ENCODE measurements around the gene C5orf46. TPM values are rescaled to one million over a fixed set of nuclear protein-coding genes. Genes with fewer than 3 reads are reported as not detected.

The C5orf46 gene
- total and polyA plus RNA-seq, 9 of the 15 experiments (the other 6 are each of a cell fraction or from before 2014, with no cell fraction given): not detected

- no peak for TF ChIP-seq EZH2 (IDR thresholded peaks at IDR 0.05; ENCODE audit: borderline replicate concordance, low read depth, low read length)
- TF ChIP-seq, protein P1, sequence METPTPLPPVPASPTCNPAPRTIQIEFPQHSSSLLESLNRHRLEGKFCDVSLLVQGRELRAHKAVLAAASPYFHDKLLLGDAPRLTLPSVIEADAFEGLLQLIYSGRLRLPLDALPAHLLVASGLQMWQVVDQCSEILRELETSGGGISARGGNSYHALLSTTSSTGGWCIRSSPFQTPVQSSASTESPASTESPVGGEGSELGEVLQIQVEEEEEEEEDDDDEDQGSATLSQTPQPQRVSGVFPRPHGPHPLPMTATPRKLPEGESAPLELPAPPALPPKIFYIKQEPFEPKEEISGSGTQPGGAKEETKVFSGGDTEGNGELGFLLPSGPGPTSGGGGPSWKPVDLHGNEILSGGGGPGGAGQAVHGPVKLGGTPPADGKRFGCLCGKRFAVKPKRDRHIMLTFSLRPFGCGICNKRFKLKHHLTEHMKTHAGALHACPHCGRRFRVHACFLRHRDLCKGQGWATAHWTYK (CRISPR knock-in tag; IDR thresholded peaks at IDR 0.05): no peak
- no peak for TF ChIP-seq ZNF347 (CRISPR knock-in tag; IDR thresholded peaks at IDR 0.05; ENCODE audit: low read depth)
- TF ChIP-seq ZNF551 (CRISPR knock-in tag; IDR thresholded peaks at IDR 0.05): no peak
- TF ChIP-seq ZNF740 (CRISPR knock-in tag; IDR thresholded peaks at IDR 0.05): no peak
- TF ChIP-seq ZNF740 (tag; IDR thresholded peaks at IDR 0.05): no peak
Measured at GRCh38 chr5:147898875-147899401, 7.4 kb downstream of the C5orf46 start (continued).

- in situ Hi-C loops (cut with MboI) (no loop called here), intact Hi-C loops (cut with micrococcal nuclease) (no loop called here)
- BruUV-seq (replicated peaks): no TSS peak
- no peak overlapping the region for H3K4me3 ChIP-seq
- DNase-seq (ENCODE audit: extremely low read depth in 1 of 4, low spot score in 3 of 4) (no peak), FAIRE-seq (no peak), ATAC-seq (no peak)
- no peak overlapping the region for H3K27ac ChIP-seq (ENCODE audit: extremely low read depth, low read depth, low read length)
- H4K20me1 ChIP-seq (replicated peaks; ENCODE audit: control insufficient read depth, insufficient read depth, low read length): no peaks in the 10 kb centered on the region
- 0% methylated on average over 1 of the region's 1 CpG for WGBS (ENCODE audit: insufficient coverage, low coverage, missing lambda C conversion rate)
- CTCF ChIA-PET (ENCODE audit: low intra/inter-chr PET ratio): no interaction called here
- no peaks in the 10 kb centered on the region for H3K9me3 ChIP-seq (replicated peaks; ENCODE audit: control insufficient read depth, insufficient read depth, low read depth, low read length)
- H2AFZ ChIP-seq (ENCODE audit: low read depth, low read length): no peak overlapping the region
- H3K79me2 ChIP-seq (ENCODE audit: control insufficient read depth, insufficient read depth, low read length): no peaks in the 10 kb centered on the region
- no peaks in the 10 kb centered on the region for H3K36me3 ChIP-seq (ENCODE audit: control insufficient read depth, insufficient read depth, low read length)
- H3K4me2 ChIP-seq (ENCODE audit: insufficient read depth, low read length): no peak overlapping the region
- no peaks in the 10 kb centered on the region for H3K9me1 ChIP-seq (ENCODE audit: control insufficient read depth, insufficient read depth, low read length)
- H3K9ac ChIP-seq (ENCODE audit: insufficient read depth in 1 of 2, low read depth in 2 of 2, low read length in 2 of 2): no peak overlapping the region
- H3K4me1 ChIP-seq (replicated peaks in 1 of 2; ENCODE audit: control insufficient read depth in 2 of 2, insufficient read depth in 2 of 2, low read length in 2 of 2): no peaks in the 10 kb centered on the region
- POLR2A ChIA-PET: no interaction called here
- H3K27me3 ChIP-seq (ENCODE audit: control insufficient read depth in 2 of 2, insufficient read depth in 2 of 2, low read length in 2 of 2): no peaks in the 10 kb centered on the region
- TF ChIP-seq ESRRB (CRISPR knock-in tag; IDR thresholded peaks at IDR 0.05; ENCODE audit: borderline replicate concordance): no peak
- TF ChIP-seq, protein P2, sequence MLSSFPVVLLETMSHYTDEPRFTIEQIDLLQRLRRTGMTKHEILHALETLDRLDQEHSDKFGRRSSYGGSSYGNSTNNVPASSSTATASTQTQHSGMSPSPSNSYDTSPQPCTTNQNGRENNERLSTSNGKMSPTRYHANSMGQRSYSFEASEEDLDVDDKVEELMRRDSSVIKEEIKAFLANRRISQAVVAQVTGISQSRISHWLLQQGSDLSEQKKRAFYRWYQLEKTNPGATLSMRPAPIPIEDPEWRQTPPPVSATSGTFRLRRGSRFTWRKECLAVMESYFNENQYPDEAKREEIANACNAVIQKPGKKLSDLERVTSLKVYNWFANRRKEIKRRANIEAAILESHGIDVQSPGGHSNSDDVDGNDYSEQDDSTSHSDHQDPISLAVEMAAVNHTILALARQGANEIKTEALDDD (IDR thresholded peaks at IDR 0.05): no peak
- TF ChIP-seq, protein P3, sequence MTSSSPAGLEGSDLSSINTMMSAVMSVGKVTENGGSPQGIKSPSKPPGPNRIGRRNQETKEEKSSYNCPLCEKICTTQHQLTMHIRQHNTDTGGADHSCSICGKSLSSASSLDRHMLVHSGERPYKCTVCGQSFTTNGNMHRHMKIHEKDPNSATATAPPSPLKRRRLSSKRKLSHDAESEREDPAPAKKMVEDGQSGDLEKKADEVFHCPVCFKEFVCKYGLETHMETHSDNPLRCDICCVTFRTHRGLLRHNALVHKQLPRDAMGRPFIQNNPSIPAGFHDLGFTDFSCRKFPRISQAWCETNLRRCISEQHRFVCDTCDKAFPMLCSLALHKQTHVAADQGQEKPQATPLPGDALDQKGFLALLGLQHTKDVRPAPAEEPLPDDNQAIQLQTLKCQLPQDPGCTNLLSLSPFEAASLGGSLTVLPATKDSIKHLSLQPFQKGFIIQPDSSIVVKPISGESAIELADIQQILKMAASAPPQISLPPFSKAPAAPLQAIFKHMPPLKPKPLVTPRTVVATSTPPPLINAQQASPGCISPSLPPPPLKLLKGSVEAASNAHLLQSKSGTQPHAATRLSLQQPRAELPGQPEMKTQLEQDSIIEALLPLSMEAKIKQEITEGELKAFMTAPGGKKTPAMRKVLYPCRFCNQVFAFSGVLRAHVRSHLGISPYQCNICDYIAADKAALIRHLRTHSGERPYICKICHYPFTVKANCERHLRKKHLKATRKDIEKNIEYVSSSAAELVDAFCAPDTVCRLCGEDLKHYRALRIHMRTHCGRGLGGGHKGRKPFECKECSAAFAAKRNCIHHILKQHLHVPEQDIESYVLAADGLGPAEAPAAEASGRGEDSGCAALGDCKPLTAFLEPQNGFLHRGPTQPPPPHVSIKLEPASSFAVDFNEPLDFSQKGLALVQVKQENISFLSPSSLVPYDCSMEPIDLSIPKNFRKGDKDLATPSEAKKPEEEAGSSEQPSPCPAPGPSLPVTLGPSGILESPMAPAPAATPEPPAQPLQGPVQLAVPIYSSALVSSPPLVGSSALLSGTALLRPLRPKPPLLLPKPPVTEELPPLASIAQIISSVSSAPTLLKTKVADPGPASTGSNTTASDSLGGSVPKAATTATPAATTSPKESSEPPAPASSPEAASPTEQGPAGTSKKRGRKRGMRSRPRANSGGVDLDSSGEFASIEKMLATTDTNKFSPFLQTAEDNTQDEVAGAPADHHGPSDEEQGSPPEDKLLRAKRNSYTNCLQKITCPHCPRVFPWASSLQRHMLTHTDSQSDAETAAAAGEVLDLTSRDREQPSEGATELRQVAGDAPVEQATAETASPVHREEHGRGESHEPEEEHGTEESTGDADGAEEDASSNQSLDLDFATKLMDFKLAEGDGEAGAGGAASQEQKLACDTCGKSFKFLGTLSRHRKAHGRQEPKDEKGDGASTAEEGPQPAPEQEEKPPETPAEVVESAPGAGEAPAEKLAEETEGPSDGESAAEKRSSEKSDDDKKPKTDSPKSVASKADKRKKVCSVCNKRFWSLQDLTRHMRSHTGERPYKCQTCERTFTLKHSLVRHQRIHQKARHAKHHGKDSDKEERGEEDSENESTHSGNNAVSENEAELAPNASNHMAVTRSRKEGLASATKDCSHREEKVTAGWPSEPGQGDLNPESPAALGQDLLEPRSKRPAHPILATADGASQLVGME (CRISPR knock-in tag; IDR thresholded peaks at IDR 0.05): no peak
- no peak for TF ChIP-seq GABPB1 (CRISPR knock-in tag; IDR thresholded peaks at IDR 0.05)
- no peak for TF ChIP-seq ZNF551 (CRISPR knock-in tag; IDR thresholded peaks at IDR 0.05)
- no peak for TF ChIP-seq NR4A1 (CRISPR knock-in tag; IDR thresholded peaks at IDR 0.05)
- no peak for TF ChIP-seq NR4A1 (tag; IDR thresholded peaks at IDR 0.05)
Measured at GRCh38 chr5:147895864-147896263, 10.5 kb downstream of the C5orf46 start.
